Gastroesophageal sphincter (tissue), 4 donors: Measurements from ENCODE around the gene LRRC53. TPM values are rescaled to one million over a fixed set of nuclear protein-coding genes. Genes with fewer than 3 reads are reported as not detected.

Source experiments
- ATAC-seq: fragments of 150-250 bp; one replicate; pipeline ENCODE4 v1.9.1; 2016; ENCODE audit warnings: mild to moderate bottlenecking, moderate library complexity
- H3K27ac ChIP-seq, 4 donors: fragments of 200-600 bp; sonication (generic) in 3 of 4; 1 replicate in 3 of 4; 2 replicates in 1 of 4; pipeline ENCODE4 v1.5.1; 2016 to 2019
- H3K27me3 ChIP-seq: fragments of 200-600 bp; sonication (generic); one replicate; pipeline ENCODE4 v1.5.1; 2019
- H3K36me3 ChIP-seq, 2 donors: fragments of 200-600 bp; sonication (generic); one replicate each; pipeline ENCODE4 v1.5.1; 2019; ENCODE audit warnings: control low read depth in 1 of 2
- H3K4me1 ChIP-seq, 3 donors: fragments of 200-600 bp; sonication (generic); 1 replicate in 2 of 3; 2 replicates in 1 of 3; pipeline ENCODE4 v1.5.1; 2016 to 2019; ENCODE audit warnings: control low read depth in 2 of 3
- H3K4me3 ChIP-seq, 2 donors: fragments of 200-600 bp; sonication (generic); one replicate each; pipeline ENCODE4 v1.5.1; 2019; ENCODE audit warnings: mild to moderate bottlenecking in 1 of 2, moderate library complexity in 1 of 2
- H3K9me3 ChIP-seq, 3 donors: fragments of 200-600 bp; sonication (generic); one replicate each; pipeline ENCODE4 v1.5.1; 2017 to 2019; ENCODE audit warnings: control low read depth in 2 of 3
- EP300 ChIP-seq: sonication (generic); formaldehyde crosslinking; IDR thresholded peaks from one replicate; pipeline ENCODE4 v1.6.1; 2017; ENCODE audit warnings: antibody characterized with exemption, mild to moderate bottlenecking
- POLR2A ChIP-seq, 2 donors: fragments of 450-650 bp; IDR thresholded peaks; one replicate each; pipeline ENCODE4 v1.6.1; 2017; ENCODE audit warnings: antibody characterized with exemption in 2 of 2, mild to moderate bottlenecking in 2 of 2, moderate library complexity in 1 of 2
- POLR2AphosphoS5 ChIP-seq: sonication (generic); formaldehyde crosslinking; IDR thresholded peaks from one replicate; pipeline ENCODE4 v1.6.1; 2017; ENCODE audit warnings: antibody characterized with exemption
- WGBS, 2 donors: methylation state at CpG; one replicate each; pipeline ENCODE4 v1.1.5; 2018; ENCODE audit warnings: low coverage in 1 of 2; 5-methylcytosine and 5-hydroxymethylcytosine counted together
- total RNA-seq, 4 donors: library from RNA; depleted of rRNA; stranded (reverse); fragments of >200 nt; gene quantifications; one replicate each; pipeline ENCODE4 v1.1.0, GENCODE V29; 2016
- TF ChIP-seq, protein P1 (sequence below), 4 experiments: fragments of 200-600 bp in 2 of 4; fragments of 450-650 bp in 2 of 4; sonication (generic) in 1 of 4; IDR thresholded peaks; one replicate each; pipeline ENCODE4 v1.5.1; 2017 to 2019; ENCODE audit warnings: antibody characterized with exemption in 4 of 4, mild to moderate bottlenecking in 2 of 4, moderate library complexity in 2 of 4

The LRRC53 gene
- total RNA-seq, 4 donors from 2014 or later = not detected

DNA sequence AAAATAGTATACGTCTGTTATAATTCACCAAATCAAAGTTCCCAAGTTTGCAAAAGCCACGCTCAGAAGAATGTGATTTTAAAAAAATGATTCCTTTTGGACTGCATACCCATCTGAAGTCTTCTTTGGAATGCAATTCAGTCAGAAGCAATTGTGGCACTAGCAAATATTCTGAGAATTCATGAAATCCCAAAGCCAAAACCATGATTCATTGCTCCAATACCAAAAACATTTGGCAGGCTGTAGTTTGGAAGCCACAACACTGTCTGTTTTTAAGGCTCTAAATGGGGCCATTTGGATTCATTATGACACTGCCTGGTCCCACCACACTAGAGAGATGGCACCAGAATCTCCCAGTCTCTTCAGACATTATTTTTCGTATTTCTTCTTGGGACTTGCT, 21.8 kb upstream of the LRRC53 start:
- no peak for ATAC-seq

DNA sequence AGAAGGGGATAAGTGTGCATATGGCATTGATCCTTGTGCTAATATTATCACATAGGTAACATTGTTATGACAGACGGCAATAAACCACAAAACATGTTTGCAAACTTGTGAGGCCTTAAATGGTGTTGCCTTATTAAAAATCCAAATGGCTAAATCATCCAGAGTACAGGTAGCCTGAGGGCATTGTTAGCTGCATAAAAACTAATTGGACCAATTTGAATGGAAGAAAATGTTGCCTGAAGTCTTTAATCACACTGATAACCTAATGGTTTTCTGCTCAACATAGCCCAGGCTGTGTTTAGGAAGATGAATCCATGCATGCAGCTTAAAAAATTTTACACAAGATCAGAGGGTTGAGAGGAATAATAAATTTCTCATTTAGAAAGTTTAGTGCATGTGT, 19.4 kb upstream of the LRRC53 start:
- no peaks in the 10 kb centered on the region for H3K27me3 ChIP-seq
- no peak for TF ChIP-seq EP300
- no peak for TF ChIP-seq POLR2A (IDR thresholded peaks at IDR 0.05)
- TF ChIP-seq POLR2AphosphoS5 = no peak
- TF ChIP-seq, protein P1, sequence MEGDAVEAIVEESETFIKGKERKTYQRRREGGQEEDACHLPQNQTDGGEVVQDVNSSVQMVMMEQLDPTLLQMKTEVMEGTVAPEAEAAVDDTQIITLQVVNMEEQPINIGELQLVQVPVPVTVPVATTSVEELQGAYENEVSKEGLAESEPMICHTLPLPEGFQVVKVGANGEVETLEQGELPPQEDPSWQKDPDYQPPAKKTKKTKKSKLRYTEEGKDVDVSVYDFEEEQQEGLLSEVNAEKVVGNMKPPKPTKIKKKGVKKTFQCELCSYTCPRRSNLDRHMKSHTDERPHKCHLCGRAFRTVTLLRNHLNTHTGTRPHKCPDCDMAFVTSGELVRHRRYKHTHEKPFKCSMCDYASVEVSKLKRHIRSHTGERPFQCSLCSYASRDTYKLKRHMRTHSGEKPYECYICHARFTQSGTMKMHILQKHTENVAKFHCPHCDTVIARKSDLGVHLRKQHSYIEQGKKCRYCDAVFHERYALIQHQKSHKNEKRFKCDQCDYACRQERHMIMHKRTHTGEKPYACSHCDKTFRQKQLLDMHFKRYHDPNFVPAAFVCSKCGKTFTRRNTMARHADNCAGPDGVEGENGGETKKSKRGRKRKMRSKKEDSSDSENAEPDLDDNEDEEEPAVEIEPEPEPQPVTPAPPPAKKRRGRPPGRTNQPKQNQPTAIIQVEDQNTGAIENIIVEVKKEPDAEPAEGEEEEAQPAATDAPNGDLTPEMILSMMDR (IDR thresholded peaks at IDR 0.05) = no peak
- H3K4me3 ChIP-seq = no peak overlapping the region
- no peak overlapping the region for H3K27ac ChIP-seq
- ATAC-seq = no peak
- 78 to 100% methylated on average over 1 of the region's 1 CpG for WGBS, 2 donors
- H3K4me1 ChIP-seq = no peaks in the 10 kb centered on the region
- no peaks in the 10 kb centered on the region for H3K36me3 ChIP-seq
- no peaks in the 10 kb centered on the region for H3K9me3 ChIP-seq

More for the DNA sequence above, 21.8 kb upstream of the LRRC53 start:
- Histone ChIP-seq H3K9me3 (no peaks in the 10 kb centered on the region), H3K27me3 (no peaks in the 10 kb centered on the region), H3K36me3 (no peaks in the 10 kb centered on the region), H3K4me1 (no peaks in the 10 kb centered on the region), H3K27ac (no peak overlapping the region), H3K4me3 (no peak overlapping the region)
- WGBS, 2 donors = 73 to 87% methylated on average over 3 of the region's 3 CpGs
- no peak for TF ChIP-seq POLR2AphosphoS5
- TF ChIP-seq, protein P1 (IDR thresholded peaks at IDR 0.05) = no peak
- no peak for TF ChIP-seq EP300
- no peak for TF ChIP-seq POLR2A (IDR thresholded peaks at IDR 0.05)

DNA sequence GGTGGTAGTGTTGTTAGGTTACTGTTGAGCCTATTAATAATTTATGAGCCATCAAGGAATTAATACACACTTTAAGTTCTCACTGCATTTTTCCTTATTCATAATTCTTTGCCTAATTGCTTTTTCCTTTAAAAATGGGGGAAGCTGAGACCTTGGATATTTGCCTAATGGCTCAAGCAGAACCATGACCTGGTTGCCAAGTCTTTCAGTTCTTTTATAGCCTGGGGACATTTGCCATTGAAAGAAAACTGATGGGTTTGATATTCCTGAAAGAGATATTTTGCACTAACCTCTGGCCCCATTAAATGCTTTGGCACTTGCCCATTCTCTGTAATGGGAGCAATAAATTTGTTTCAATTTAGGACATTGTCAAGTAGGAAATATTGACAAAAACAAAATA, 18.5 kb upstream of the LRRC53 start:
- H3K27ac ChIP-seq = no peak overlapping the region

DNA sequence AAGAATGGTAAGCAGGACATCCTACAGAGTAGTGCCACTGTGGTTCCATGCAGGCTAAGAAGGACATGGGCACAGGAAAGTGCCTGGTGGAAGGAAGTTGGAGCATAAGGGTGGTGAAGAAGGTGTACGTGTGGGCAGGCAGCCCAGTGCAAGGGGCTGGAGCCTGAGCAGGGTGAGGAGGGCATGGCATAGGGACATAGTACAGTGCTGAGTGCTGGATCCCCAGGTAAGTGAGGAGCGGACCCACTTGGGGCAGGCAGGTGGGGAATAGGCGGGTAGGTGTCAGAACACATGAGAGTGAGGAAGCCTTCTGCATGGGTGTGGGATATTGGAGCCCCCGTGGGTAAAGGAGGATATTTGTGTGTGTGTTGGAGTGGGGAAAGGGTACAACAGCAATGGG, 15.7 kb upstream of the LRRC53 start:
- H3K4me1 ChIP-seq = no peaks in the 10 kb centered on the region
- TF ChIP-seq POLR2AphosphoS5 = no peak
- TF ChIP-seq, protein P1 (IDR thresholded peaks at IDR 0.05) = no peak
- no peak for TF ChIP-seq POLR2A (IDR thresholded peaks at IDR 0.05)
- TF ChIP-seq EP300 = no peak
- H3K36me3 ChIP-seq = no peaks in the 10 kb centered on the region
- H3K27ac ChIP-seq = no peak overlapping the region
- no peak for ATAC-seq
- no peaks in the 10 kb centered on the region for H3K9me3 ChIP-seq
- H3K4me3 ChIP-seq = no peak overlapping the region
- 86 to 87% methylated on average over 4 of the region's 4 CpGs for WGBS, 2 donors
- H3K27me3 ChIP-seq = no peaks in the 10 kb centered on the region

More for the DNA sequence above, 18.5 kb upstream of the LRRC53 start:
- TF ChIP-seq, protein P1 (IDR thresholded peaks at IDR 0.05) = no peak
- TF ChIP-seq POLR2AphosphoS5 = no peak
- no peak for TF ChIP-seq EP300
- ATAC-seq = no peak
- no peaks in the 10 kb centered on the region for H3K9me3 ChIP-seq
- no peaks in the 10 kb centered on the region for H3K36me3 ChIP-seq
- no peaks in the 10 kb centered on the region for H3K27me3 ChIP-seq
- no peak overlapping the region for H3K4me3 ChIP-seq
- H3K4me1 ChIP-seq = no peaks in the 10 kb centered on the region

DNA sequence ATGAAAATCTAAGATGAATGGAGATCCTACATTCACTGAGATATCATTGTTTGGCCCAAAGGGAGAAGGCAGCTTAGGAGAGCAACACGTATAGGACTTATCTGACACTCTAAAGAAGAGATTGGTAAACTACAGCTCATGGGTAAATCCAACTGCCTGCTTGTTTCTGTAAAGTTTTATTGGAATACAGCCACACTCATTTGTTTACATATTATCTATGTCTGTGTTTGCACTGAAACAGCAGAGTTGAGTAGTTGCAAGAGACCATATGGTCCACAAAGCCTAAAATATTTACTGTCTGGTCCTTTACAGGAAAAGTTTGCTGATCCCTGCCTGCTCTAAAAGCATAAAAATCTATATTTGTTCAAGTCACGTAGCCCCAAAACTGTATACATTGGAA, 14.3 kb upstream of the LRRC53 start:
- H3K27ac ChIP-seq = no peak overlapping the region
- H3K4me3 ChIP-seq = no peak overlapping the region
- no peaks in the 10 kb centered on the region for H3K4me1 ChIP-seq
- no peak for ATAC-seq
- no peak for TF ChIP-seq POLR2AphosphoS5
- H3K9me3 ChIP-seq = no peaks in the 10 kb centered on the region
- no peaks in the 10 kb centered on the region for H3K36me3 ChIP-seq
- no peaks in the 10 kb centered on the region for H3K27me3 ChIP-seq
- 29 to 45% methylated on average over 2 of the region's 2 CpGs for WGBS, 2 donors
